K562 (cell line): ENCODE data around the gene UQCR11. TPM values are rescaled to one million over a fixed set of nuclear protein-coding genes. Genes with fewer than 3 reads are reported as not detected.

Experiments
- ATAC-seq: fragments of 200-7000 bp; cut with Tn5 transposase; 3 replicates; pipeline ENCODE4 v1.9.1; 2020; ENCODE audit warnings: moderate library complexity
- BruUV-seq: library from RNA; stranded (reverse); fragments of 400-500 nt; replicated peaks from 2 replicates; lab custom pipeline; 2021; lab: Mats Ljungman, UMichigan
- CTCF ChIA-PET: fragments of 300-600 bp; formaldehyde crosslinking; extraction: SDS; loops from one replicate; lab custom pipeline; 2021; ENCODE audit warnings: low intra/inter-chr PET ratio; lab: Yijun Ruan, JAX
- POLR2A ChIA-PET: fragments of 300-600, 350-650 bp; sonication (Branson Sonifier 250); formaldehyde crosslinking; extraction: SDS; loops from one replicate; lab custom pipeline; 2021; ENCODE audit warnings: antibody characterized with exemption, inconsistent platforms; lab: Yijun Ruan, JAX
- DNase-seq, 4 experiments: peaks; one replicate each; pipeline versions ENCODE4 v3.0.0 to v3.0.0-alpha.2; 2011 to 2018; ENCODE audit warnings: low spot score in 3 of 4, mixed read lengths in 3 of 4; ENCODE audit errors: extremely low read depth in 1 of 4
- FAIRE-seq: peaks from 2 replicates; lab custom pipeline; 2011; peaks lifted over from hg19 to GRCh38; lab: Jason Lieb, UNC
- H2AFZ ChIP-seq: 2 replicates; pipeline ENCODE4 v1.6.0; 2011; ENCODE audit warnings: low read depth, low read length, control low read depth, inconsistent platforms
- H3K27ac ChIP-seq: fragments of 200-600 bp; 3 replicates; pipeline ENCODE4 v1.8.0; 2011; ENCODE audit warnings: low read depth, mild to moderate bottlenecking, control low read depth, inconsistent platforms, low read length, moderate library complexity, mixed read lengths; ENCODE audit errors: extremely low read depth
- H3K27me3 ChIP-seq, 2 experiments: fragments of 300-600 bp in 1 of 2; 2 replicates in 1 of 2; 3 replicates in 1 of 2; pipeline versions ENCODE4 v1.6.0 to v1.8.0; 2011; ENCODE audit warnings: inconsistent platforms in 2 of 2, low read length in 2 of 2, mild to moderate bottlenecking in 1 of 2, mixed read lengths in 1 of 2, moderate library complexity in 1 of 2; ENCODE audit not compliant: control insufficient read depth in 2 of 2, insufficient read depth in 2 of 2
- H3K36me3 ChIP-seq: fragments of 300-600 bp; 3 replicates; pipeline ENCODE4 v1.8.0; 2011; ENCODE audit warnings: mild to moderate bottlenecking, low read length, inconsistent platforms; ENCODE audit not compliant: control insufficient read depth, insufficient read depth
- H3K4me1 ChIP-seq, 2 experiments: fragments of 200-600 bp in 1 of 2; replicated peaks in 1 of 2; 2 replicates in 1 of 2; 3 replicates in 1 of 2; pipeline versions ENCODE4 v1.5.1 to v1.8.0; 2011; ENCODE audit warnings: inconsistent platforms in 2 of 2, low read length in 2 of 2, mild to moderate bottlenecking in 1 of 2, mixed read lengths in 1 of 2, moderate library complexity in 1 of 2; ENCODE audit not compliant: control insufficient read depth in 2 of 2, insufficient read depth in 2 of 2
- H3K4me2 ChIP-seq: 2 replicates; pipeline ENCODE4 v1.6.1; 2011; ENCODE audit warnings: low read length, control low read depth, inconsistent platforms, mixed read lengths; ENCODE audit not compliant: insufficient read depth
- H3K4me3 ChIP-seq: fragments of 200-600 bp; sonication (generic), shearing (Covaris generic); 2 replicates; pipeline ENCODE4 v1.5.1; 2016; ENCODE audit warnings: control low read depth, inconsistent platforms
- H3K79me2 ChIP-seq: fragments of 200-600 bp; 3 replicates; pipeline ENCODE4 v1.8.0; 2011; ENCODE audit warnings: low read length, inconsistent platforms; ENCODE audit not compliant: control insufficient read depth, insufficient read depth
- H3K9ac ChIP-seq, 2 experiments: 2 replicates each; pipeline versions ENCODE4 v1.6.0 to v1.6.1; 2011; ENCODE audit warnings: low read depth in 2 of 2, low read length in 2 of 2, control low read depth in 1 of 2, inconsistent platforms in 1 of 2, mild to moderate bottlenecking in 1 of 2, mixed read lengths in 1 of 2; ENCODE audit not compliant: insufficient read depth in 1 of 2
- H3K9me1 ChIP-seq: one replicate; pipeline ENCODE4 v1.6.0; 2011; ENCODE audit warnings: inconsistent platforms, mild to moderate bottlenecking, low read length, moderate library complexity; ENCODE audit not compliant: control insufficient read depth, insufficient read depth
- H3K9me3 ChIP-seq: replicated peaks from 2 replicates; pipeline ENCODE4 v1.5.1; 2011; ENCODE audit warnings: low read depth, low read length, inconsistent platforms; ENCODE audit not compliant: control insufficient read depth, insufficient read depth
- H4K20me1 ChIP-seq: replicated peaks from 2 replicates; pipeline ENCODE4 v1.6.1; 2011; ENCODE audit warnings: low read length, inconsistent platforms, mixed read lengths; ENCODE audit not compliant: control insufficient read depth, insufficient read depth
- RBFOX2 ChIP-seq: fragments of 200-400 bp; formaldehyde crosslinking; IDR thresholded peaks from 2 replicates; pipeline ENCODE4 v1.6.1; 2017; ENCODE audit warnings: low read depth, mild to moderate bottlenecking, low read length, moderate library complexity
- RFX1 ChIP-seq: fragments of 450-650 bp; IDR thresholded peaks from 2 replicates; pipeline ENCODE4 v1.6.1; 2016; ENCODE audit warnings: mild to moderate bottlenecking, moderate library complexity
- WGBS: fragments of 100-300 bp; shearing (Covaris generic); methylation state at CpG from one replicate; pipeline ENCODE4 v1.1.6; 2016; ENCODE audit warnings: low coverage, mixed read lengths; ENCODE audit not compliant: insufficient coverage; ENCODE audit errors: missing lambda C conversion rate; 5-methylcytosine and 5-hydroxymethylcytosine counted together
- in situ Hi-C: fragments of 300-500 bp; cut with MboI; formaldehyde crosslinking; loops from 4 replicates; pipeline ENCODE4 v1.15.0; 2018; ENCODE audit warnings: inconsistent platforms, mixed read lengths
- intact Hi-C: fragments of 100-400 bp; cut with micrococcal nuclease; formaldehyde crosslinking; loops from 2 replicates; pipeline ENCODE4 v1.14.2; 2022
- polyA plus RNA-seq, 8 experiments: library from polyadenylated mRNA; depleted of rRNA in 4 of 8; stranded (reverse) in 5 of 8; unstranded in 3 of 8; fragments of >200 nt; fragmentation: Nextera tagmentation in 2 of 8; fragmentation: Illumina TruSeq in 1 of 8; extraction: Ambion mirVana in 2 of 8; extraction: Trizol in 1 of 8; gene quantifications; 2 replicates each; pipeline versions ENCODE4 v1.2.1 to v1.2.3, GENCODE V29; 2011 to 2014; ENCODE audit warnings: inconsistent platforms in 1 of 8, missing spikeins in 1 of 8
- total RNA-seq, 7 experiments: library from RNA; depleted of rRNA in 6 of 7; stranded (reverse); fragments of >200 nt in 6 of 7; fragmentation: Illumina TruSeq in 2 of 7; extraction: Trizol in 2 of 7; gene quantifications; 2 replicates each; pipeline versions ENCODE4 v1.2.1 to v1.2.3, GENCODE V29; 2011 to 2021; ENCODE audit warnings: low replicate concordance in 1 of 7
- TF ChIP-seq, protein P1 (sequence below): sonication (generic); formaldehyde crosslinking; IDR thresholded peaks from 2 replicates; pipeline ENCODE4 v1.8.0; 2022; ENCODE audit warnings: missing genetic modification reagents, mild to moderate bottlenecking, moderate library complexity, borderline replicate concordance

The UQCR11 gene
- total and polyA plus RNA-seq, 9 of the 15 experiments (the other 6 are each of a cell fraction or from before 2014, with no cell fraction given): 57.6 to 394 (median 259) TPM

DNA sequence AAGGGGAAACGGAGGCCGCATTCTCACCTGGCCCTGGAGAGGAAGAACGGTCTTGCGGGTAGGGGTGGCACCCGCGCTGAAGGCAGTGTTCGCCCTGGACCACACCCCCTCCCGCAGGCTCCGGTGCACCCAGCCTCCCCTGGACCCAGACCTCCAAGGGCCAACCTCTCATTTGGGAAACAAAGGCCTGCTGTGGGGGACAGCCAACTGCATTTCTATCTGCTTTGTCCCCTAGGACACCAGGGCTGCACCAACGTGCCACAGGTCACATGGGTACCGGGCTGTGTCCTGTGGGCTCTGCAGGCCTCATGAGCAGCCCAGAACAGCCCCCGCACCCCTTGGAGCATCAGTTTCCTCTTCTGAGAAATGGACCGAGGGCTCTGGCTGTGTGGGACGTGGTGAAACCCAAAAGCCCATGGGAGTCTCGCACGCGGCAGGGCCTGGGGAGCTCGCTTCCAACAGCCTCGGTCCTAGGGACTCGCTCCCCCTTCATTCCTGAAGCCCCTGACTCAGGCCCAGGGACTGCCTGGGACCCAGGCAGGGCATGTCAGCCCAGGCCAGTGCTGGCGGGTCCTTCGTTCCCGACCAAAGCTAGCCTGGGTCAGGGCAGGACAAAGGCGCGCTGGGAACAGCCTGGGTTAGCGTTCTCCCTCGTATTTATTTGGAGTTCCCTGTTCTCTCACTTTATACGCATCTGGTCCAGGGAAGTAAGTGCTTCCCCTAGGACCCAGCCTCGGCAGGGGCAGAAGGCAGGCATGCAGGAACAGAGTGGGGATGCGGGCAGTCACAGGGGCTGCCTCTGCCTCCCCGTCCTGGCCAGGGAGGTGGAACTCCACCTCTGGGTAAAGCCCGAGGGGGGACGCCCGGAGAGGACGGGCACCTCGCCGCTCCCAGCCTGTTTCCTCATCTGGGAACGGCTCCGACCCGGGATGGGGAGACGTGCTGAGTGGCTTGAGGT, 42.5 kb upstream of the UQCR11 start:
- BruUV-seq: no TSS peak
- Histone ChIP-seq H3K4me2 (no peak overlapping the region), H3K27ac (no peak overlapping the region), H2AFZ (no peak overlapping the region), H3K27me3 (no peaks in the 10 kb centered on the region), H3K4me1 (peaks cover 0 to 70% of the 10 kb centered on the region in 2 experiments; a peak in 3 of 5 replicates), H3K9ac (peak overlapping the region in 1 of 2 experiments; percentile 73; a peak in 1 of 4 replicates), H3K4me3 (no peak overlapping the region), H3K36me3 (peaks cover 76% of the 10 kb centered on the region; the same call in 2 of the 3 replicates), H3K9me1 (no peaks in the 10 kb centered on the region), H4K20me1 (no peaks in the 10 kb centered on the region; the same call in 1 of the 2 replicates), H3K79me2 (peaks cover 60% of the 10 kb centered on the region), H3K9me3 (no peaks in the 10 kb centered on the region)
- FAIRE-seq (no peak), DNase-seq (no peak), ATAC-seq (no peak)
- CTCF ChIA-PET: no interaction called here
- intact Hi-C loops: no loop called here
- in situ Hi-C loops: no loop called here
- WGBS: 92% methylated on average over 27 of the region's 41 CpGs
- POLR2A ChIA-PET: interaction anchor here (0.7 kb wide), 2 partner anchors 13 to 208 kb away, joined by 3 to 4 read pairs; no protein-coding TSS in a partner anchor
- TF ChIP-seq RFX1 (no peak), RBFOX2 (peak; percentile 42; the same call in 1 of the 2 replicates)
- TF ChIP-seq, protein P1, sequence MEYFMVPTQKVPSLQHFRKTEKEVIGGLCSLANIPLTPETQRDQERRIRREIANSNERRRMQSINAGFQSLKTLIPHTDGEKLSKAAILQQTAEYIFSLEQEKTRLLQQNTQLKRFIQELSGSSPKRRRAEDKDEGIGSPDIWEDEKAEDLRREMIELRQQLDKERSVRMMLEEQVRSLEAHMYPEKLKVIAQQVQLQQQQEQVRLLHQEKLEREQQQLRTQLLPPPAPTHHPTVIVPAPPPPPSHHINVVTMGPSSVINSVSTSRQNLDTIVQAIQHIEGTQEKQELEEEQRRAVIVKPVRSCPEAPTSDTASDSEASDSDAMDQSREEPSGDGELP (CRISPR knock-in tag): 0 out of 2 replicates have a peak, but pooled peaks have one; percentile 3
